ENCODE data around the gene ACAP3.

DNA sequence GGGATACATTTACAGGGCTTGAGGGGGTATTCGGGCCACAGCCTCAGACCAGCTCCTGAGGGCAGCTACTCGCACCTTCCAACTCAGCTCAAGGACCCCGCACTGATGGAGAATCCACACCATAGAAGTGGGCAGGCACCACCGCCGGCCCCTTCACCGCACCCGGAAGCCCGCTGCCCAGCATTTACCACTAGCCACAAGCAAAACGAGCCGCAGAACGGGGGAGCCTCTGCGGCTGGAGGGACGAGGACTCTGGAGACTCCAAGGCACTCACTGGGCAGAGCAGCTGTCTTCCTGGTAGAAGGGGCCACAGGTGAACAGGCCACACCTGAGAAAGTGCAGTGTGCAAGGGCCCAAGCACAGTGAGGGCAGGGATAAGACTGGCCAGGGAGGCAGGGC, 39.4 kb downstream of the ACAP3 start:
- TF ChIP-seq EZH2 (IDR thresholded peaks at IDR 0.05) (no peak), POLR2AphosphoS5 (IDR thresholded peaks at IDR 0.05; ENCODE audit: borderline replicate concordance, low read depth, low read length) (no peak)
